Bronchial epithelial cell (primary cell): ENCODE data around the gene ATXN10. TPM values are rescaled to one million over a fixed set of nuclear protein-coding genes. Genes with fewer than 3 reads are reported as not detected.

Source experiments
- DNase-seq: peaks from one replicate; pipeline ENCODE4 v3.0.0-alpha.2; 2010; ENCODE audit warnings: low read depth
- FAIRE-seq: peaks from 2 replicates; lab custom pipeline; 2011; peaks lifted over from hg19 to GRCh38; lab: Jason Lieb, UNC
- H3K27me3 ChIP-seq: 2 replicates; pipeline ENCODE4 v1.5.1; 2011; ENCODE audit warnings: low read length; ENCODE audit not compliant: control insufficient read depth, insufficient read depth
- H3K36me3 ChIP-seq: 2 replicates; pipeline ENCODE4 v1.5.1; 2011; ENCODE audit warnings: low read length; ENCODE audit not compliant: control insufficient read depth, insufficient read depth
- H3K4me3 ChIP-seq: 2 replicates; pipeline ENCODE4 v1.5.1; 2011; ENCODE audit warnings: mild to moderate bottlenecking, low read depth, low read length, control low read depth
- total RNA-seq: library from RNA; depleted of rRNA; stranded (reverse); fragments of >200 nt; gene quantifications from 2 replicates; pipeline ENCODE4 v1.2.1, GENCODE V29; 2014
- TF ChIP-seq, protein P1 (sequence below): IDR thresholded peaks from 2 replicates; pipeline ENCODE4 v1.5.1; 2011; ENCODE audit warnings: mild to moderate bottlenecking, moderate library complexity, low read length, control low read depth, inconsistent platforms; ENCODE audit not compliant: insufficient read depth, severe bottlenecking

ATXN10 gene
- total RNA-seq, 1 donor from 2014 or later: 81.9 TPM

DNA sequence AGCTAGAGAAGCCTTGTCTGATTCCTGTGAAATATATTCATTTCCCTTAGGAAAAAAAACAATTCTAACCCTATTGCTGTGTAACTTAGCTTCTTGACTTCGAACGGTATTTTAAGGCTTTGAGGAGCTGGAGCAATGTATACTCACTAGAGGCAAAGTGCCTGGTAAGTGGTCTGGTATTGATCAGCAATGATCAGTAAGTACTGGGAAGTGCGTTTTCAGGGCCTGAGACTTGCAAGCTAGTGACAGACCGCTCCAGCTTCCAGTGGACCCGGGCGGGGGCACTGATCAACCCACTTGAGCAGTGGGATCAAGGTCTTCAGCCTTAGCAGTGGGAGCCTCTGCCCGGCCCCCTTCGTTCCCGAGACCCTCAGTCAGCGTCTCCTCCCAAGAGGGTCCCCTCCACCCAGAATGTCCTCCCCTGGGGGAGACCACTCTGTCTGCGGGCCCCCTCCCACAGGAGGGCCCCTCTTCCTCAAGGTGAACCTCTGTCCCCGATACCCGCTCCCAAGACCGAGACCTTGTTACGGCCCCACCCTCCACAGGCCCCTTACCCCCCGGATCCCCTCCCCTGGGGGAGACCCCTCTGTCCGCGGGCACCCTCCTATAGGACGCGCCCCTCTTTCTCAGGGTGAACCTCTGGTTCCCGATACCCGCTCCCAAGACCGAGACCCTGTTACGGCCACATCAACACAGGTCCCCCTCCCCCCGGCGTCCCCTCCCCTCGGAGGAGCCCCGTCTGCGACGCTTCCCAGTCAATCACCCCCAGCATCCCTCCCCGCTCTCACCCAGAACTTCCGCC, 452 bp upstream of the ATXN10 start:
- DNase-seq (no peak), FAIRE-seq (no peak)
- H3K4me3 ChIP-seq: peak overlapping the region; percentile 91
- TF ChIP-seq, protein P1, sequence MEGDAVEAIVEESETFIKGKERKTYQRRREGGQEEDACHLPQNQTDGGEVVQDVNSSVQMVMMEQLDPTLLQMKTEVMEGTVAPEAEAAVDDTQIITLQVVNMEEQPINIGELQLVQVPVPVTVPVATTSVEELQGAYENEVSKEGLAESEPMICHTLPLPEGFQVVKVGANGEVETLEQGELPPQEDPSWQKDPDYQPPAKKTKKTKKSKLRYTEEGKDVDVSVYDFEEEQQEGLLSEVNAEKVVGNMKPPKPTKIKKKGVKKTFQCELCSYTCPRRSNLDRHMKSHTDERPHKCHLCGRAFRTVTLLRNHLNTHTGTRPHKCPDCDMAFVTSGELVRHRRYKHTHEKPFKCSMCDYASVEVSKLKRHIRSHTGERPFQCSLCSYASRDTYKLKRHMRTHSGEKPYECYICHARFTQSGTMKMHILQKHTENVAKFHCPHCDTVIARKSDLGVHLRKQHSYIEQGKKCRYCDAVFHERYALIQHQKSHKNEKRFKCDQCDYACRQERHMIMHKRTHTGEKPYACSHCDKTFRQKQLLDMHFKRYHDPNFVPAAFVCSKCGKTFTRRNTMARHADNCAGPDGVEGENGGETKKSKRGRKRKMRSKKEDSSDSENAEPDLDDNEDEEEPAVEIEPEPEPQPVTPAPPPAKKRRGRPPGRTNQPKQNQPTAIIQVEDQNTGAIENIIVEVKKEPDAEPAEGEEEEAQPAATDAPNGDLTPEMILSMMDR: no peak
- no peaks in the 10 kb centered on the region for H3K36me3 ChIP-seq
- H3K27me3 ChIP-seq: no peaks in the 10 kb centered on the region

DNA sequence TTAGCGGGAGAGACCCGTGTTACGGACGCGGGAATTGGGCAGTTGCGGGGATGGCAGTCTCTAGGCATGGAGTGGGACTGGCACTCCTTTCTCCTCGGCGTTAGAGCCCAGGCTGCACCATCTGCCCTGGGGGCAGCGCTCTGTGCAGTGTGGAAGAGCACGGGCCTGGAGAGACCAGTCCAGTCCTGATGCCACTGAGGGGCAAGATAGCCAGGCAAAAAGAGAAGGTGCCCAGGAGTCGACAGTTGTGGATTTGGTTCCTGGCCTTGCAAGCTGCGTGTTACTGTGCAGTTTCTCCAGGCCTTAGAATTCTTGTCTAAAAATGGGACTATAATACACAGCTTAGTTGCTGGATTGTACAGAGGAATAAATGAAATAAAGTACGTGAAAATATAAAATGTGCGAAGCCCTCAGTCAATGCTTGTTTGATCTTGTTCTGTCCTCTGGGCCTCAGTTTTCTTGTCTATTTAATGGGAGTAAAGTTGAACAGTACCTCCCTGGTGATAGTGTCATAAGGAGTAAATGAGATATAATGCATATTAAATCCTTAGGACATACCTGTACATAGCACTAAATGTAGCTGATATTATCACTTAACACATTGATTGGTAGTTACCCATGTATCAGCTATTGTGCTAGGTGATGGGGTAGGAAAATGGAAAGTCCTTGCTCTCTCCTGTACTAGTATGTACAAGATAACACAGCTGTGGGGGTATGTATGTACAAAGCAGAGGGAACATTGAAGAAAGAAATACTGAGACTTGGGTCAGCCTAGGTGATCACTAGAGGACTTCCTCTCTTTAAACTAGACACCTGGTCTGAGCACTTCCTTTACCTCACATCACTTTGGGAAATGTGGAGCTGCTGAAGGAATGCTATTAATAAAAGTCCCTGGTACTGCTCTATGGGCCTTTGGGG, 1.2 kb downstream of the ATXN10 start:
- FAIRE-seq (no peak), DNase-seq (no peak)
- H3K36me3 ChIP-seq: no peaks in the 10 kb centered on the region
- no peaks in the 10 kb centered on the region for H3K27me3 ChIP-seq
- peak overlapping the region; percentile 91 for H3K4me3 ChIP-seq
- TF ChIP-seq, protein P1: no peak

DNA sequence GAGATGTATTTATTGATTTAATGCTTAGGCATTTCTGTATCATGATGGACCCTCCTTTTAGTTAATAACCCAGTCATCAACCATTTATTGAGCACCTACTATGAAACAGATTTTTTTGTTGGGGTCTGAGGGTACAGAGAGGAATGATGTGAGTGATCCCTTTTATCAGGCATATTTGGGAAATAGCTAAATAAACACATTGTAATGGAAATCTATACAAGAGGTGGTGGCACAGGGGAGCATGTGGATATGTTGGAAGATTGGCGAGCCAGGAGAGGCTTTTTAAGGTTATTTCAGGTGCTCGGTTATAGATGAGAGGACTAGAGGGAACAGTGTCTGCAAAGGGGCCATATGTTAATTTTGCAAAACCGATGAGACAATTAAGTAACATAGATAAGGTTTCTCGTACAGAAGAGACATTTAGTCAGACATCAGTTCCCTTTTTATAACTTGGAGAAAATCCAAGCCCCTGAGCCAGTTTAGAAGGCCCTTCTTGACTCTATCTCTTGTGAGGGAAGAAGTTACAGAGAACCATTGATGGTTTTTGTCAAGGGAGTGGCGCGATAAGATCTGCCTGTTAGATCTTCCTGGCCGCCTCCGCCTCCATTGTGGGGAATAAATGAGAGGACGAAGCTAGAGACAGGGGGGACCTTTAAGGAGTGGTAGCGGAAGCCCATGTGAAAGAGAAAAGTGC, 2.0 kb downstream of the ATXN10 start:
- no peaks in the 10 kb centered on the region for H3K27me3 ChIP-seq
- FAIRE-seq (no peak), DNase-seq (no peak)
- no peak overlapping the region for H3K4me3 ChIP-seq
- TF ChIP-seq, protein P1: no peak
- no peaks in the 10 kb centered on the region for H3K36me3 ChIP-seq

DNA sequence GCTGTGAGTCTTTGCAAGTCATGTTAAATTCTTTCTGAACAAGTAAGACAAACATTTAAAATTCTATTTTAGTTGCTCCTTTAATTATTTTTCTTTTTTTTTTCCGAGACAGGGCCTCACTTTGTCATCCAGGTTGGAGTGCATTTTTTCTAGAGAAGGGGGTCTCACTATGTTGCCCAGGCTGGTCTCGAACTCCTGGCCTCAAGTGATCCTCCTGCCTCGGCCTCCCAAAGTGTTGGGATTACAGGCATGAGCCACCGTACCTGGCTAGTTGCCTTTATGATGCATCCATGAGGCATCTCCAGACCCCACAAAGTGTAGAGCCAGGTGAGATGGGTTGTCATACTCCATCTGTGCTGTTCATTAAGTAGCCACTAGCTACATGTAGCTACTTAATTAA, 4.4 kb downstream of the ATXN10 start:
- FAIRE-seq: no peak
- H3K4me3 ChIP-seq: no peak overlapping the region
- TF ChIP-seq, protein P1: no peak
- no peak for DNase-seq
- H3K36me3 ChIP-seq: no peaks in the 10 kb centered on the region
- H3K27me3 ChIP-seq: no peaks in the 10 kb centered on the region

DNA sequence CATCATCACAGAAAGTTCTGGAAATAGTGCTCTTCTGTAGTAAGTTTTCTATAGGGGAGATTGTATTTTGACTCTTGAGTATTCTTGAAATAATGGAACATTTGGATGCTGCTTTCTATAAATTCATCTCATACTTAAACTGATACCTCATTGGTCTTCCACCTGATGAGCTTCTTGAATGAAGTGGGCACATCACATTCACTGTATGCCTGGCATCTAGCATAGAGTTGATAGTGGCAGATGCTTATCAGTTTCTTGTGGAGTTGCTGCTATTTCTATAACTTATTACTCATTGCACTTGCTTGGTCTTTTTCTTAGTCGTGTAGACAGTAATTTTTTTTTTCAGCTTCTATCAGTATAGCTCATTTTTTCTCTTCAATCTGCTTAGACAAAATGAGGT, 5.4 kb downstream of the ATXN10 start:
- FAIRE-seq: no peak
- TF ChIP-seq, protein P1: no peak
- Histone ChIP-seq H3K4me3 (no peak overlapping the region), H3K36me3 (no peaks in the 10 kb centered on the region), H3K27me3 (no peaks in the 10 kb centered on the region)
- DNase-seq: no peak
